Large intestine (tissue), 3 donors: ENCODE results near the gene HOMER2. TPM values are rescaled to one million over a fixed set of nuclear protein-coding genes. Genes with fewer than 3 reads are reported as not detected.

Experiments
- DNase-seq, 2 donors: peaks; one replicate each; pipeline versions ENCODE4 v3.0.0 to v3.0.0-alpha.2; 2013
- H3K27ac ChIP-seq: one replicate; pipeline ENCODE4 v1.5.1; 2013; ENCODE audit warnings: low read length
- H3K27me3 ChIP-seq: 2 replicates; pipeline ENCODE4 v1.6.1; 2013; ENCODE audit warnings: low read length; ENCODE audit not compliant: control insufficient read depth, insufficient read depth
- H3K36me3 ChIP-seq: 2 replicates; pipeline ENCODE4 v1.6.1; 2013; ENCODE audit warnings: low read length; ENCODE audit not compliant: control insufficient read depth, insufficient read depth
- H3K4me1 ChIP-seq: one replicate; pipeline ENCODE4 v1.6.1; 2013; ENCODE audit warnings: low read length; ENCODE audit not compliant: control insufficient read depth, insufficient read depth
- H3K4me3 ChIP-seq: one replicate; pipeline ENCODE4 v1.5.1; 2013; ENCODE audit warnings: low read length
- H3K9me3 ChIP-seq: one replicate; pipeline ENCODE4 v1.6.1; 2013; ENCODE audit warnings: mild to moderate bottlenecking, low read depth, low read length, moderate library complexity; ENCODE audit not compliant: control insufficient read depth
- WGBS: methylation state at CpG from one replicate; pipeline ENCODE4 v1.1.5; 2013; ENCODE audit warnings: low lambda C conversion rate; ENCODE audit not compliant: insufficient coverage; 5-methylcytosine and 5-hydroxymethylcytosine counted together
- polyA plus RNA-seq: library from polyadenylated mRNA; unstranded; fragments of 120-200 nt; gene quantifications from one replicate; pipeline ENCODE4 v1.2.1, GENCODE V29; 2013

The HOMER2 gene
- polyA plus RNA-seq, 1 donor = 7.1 TPM

GRCh38 chr15:82805994-82806406 is 146.5 kb downstream of the HOMER2 start, which contains the start of gene FSD2:
Gene FSD2 (minus strand): TSS chr15:82806069. CDS start chr15:82787390, 18,679 bp downstream.
- Histone ChIP-seq H3K27me3 (no peaks in the 10 kb centered on the region), H3K36me3 (no peaks in the 10 kb centered on the region), H3K4me1 (no peaks in the 10 kb centered on the region), H3K4me3 (no peak within 1 kb of the TSS), H3K9me3 (no peaks in the 10 kb centered on the region), H3K27ac (no peak within 1 kb of the TSS)
- WGBS = no CpG with 5 or more reads among the region's 2 CpGs
- no peak for DNase-seq

- H3K4me3 ChIP-seq = no peak overlapping the region
- no peaks in the 10 kb centered on the region for H3K27me3 ChIP-seq
- H3K9me3 ChIP-seq = no peaks in the 10 kb centered on the region
- DNase-seq = peak in 1 of 2 donors; percentile 17
- no peak overlapping the region for H3K27ac ChIP-seq
- WGBS = no CpG with 5 or more reads among the region's 1 CpG
- no peaks in the 10 kb centered on the region for H3K4me1 ChIP-seq
- no peaks in the 10 kb centered on the region for H3K36me3 ChIP-seq
Observed at GRCh38 chr15:82804575-82804949, 148.0 kb downstream of the HOMER2 start.

DNA sequence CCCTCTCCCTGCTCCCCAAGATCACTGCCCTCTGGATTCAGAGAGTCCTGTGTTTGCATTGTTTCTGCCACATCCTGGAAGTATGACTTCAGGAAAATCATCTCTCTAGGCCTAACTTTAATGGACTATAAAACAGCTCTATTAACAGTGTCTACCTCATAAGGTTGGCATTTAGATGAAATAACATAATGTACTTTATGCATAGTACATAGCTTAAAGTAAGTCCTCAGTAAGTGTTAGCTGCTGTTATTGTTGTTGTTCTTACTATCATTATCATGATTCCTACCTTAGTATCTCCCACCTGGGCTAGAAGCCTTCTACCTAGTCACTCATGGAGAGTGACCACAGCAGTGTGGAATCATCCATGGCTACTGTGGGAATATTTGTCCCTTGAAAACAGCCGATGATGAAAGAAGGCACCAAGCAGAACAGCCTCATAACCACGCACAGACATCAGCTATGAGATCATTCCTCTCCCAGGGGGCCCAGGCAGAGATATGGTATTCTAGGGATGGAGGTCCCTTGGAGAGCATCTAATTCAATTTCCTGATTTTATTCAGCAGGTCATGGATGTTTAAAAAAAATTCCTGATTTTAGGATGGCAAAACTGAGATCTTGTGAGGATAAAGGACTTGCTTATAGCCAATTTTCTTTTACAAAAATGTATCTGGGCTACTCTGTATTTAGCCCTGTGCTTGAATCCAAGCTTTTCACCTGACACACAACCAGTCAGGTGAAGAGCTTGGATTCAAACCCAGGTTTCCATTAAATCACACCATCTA is 148.5 kb downstream of the HOMER2 start:
- no peak for DNase-seq
- Histone ChIP-seq H3K4me1 (no peaks in the 10 kb centered on the region), H3K36me3 (no peaks in the 10 kb centered on the region), H3K27me3 (peaks cover 5% of the 10 kb centered on the region), H3K27ac (no peak overlapping the region), H3K9me3 (no peaks in the 10 kb centered on the region), H3K4me3 (no peak overlapping the region)
- WGBS = no CpG with 5 or more reads among the region's 2 CpGs

DNA sequence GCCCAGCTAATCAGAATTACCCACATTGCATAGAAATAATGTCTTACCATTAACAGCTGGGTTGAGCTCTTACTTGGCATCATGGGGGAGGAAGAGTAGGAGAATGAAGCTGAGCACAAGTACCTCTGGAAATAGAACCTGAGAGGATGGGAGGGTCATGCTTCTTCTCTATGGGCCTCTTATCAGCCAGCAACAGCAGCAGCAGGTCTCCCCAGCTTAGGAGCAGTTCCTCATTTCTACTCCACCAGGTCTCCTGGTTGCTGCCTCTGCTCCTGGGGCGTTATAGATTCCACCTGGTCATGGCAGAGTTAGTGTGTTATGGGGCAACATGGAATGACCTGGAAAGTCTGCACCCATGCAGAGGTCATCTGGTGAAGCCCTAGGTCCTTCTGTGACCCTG is 150.0 kb downstream of the HOMER2 start:
- DNase-seq = no peak
- Histone ChIP-seq H3K36me3 (no peaks in the 10 kb centered on the region), H3K9me3 (no peaks in the 10 kb centered on the region), H3K4me3 (no peak overlapping the region), H3K4me1 (no peaks in the 10 kb centered on the region), H3K27me3 (peaks cover 5% of the 10 kb centered on the region), H3K27ac (no peak overlapping the region)
- no CpG with 5 or more reads among the region's 1 CpG for WGBS

DNA sequence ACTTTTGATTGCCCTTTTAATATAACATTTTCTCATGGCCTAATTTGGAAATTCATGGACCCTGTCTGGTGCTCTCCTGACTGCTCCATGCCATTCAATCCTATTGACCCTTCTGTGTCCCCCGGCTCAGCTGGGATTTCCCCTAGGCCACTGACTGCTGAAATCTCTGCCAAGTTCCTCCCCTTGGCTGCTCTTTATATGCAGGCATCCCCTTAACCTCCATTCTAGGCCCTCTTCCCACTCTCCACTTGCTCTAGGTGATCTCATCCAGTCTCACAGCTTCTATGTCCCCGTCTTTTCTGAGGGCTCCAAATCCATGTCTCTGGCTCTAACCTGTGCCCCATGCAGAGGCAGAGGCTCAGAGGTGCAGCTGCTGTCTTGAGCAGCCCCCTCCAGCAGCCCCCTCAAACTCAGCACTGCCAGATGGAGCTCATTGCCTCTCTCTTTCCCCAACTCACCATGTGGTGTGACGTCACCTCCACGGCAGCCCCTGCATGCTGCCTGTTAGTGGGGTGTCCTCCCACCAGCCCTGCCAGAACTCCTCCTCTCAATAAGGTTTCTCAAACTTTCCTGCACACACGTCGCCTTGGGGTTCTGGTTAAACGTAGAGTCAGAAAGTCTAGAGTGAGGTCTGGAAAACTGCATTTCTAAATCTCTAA is 153.2 kb downstream of the HOMER2 start:
- Histone ChIP-seq H3K27me3 (peaks cover 5% of the 10 kb centered on the region), H3K36me3 (no peaks in the 10 kb centered on the region), H3K4me3 (no peak overlapping the region), H3K4me1 (no peaks in the 10 kb centered on the region), H3K27ac (no peak overlapping the region), H3K9me3 (no peaks in the 10 kb centered on the region)
- no CpG with 5 or more reads among the region's 7 CpGs for WGBS
- no peak for DNase-seq

Other genes with a start within 250 kb of the HOMER2 start
- 10.2 TPM for gene AP3B2, start 242.8 kb downstream of the HOMER2 start, polyA plus RNA-seq
- 0.07 TPM for gene FSD2, start 146.7 kb downstream of the HOMER2 start, polyA plus RNA-seq
- 12.8 TPM for gene WHAMM, start 143.1 kb downstream of the HOMER2 start, polyA plus RNA-seq
- 30.1 TPM for gene RAMAC, start 33.5 kb upstream of the HOMER2 start, polyA plus RNA-seq
- gene C15orf40, start 58.9 kb upstream of the HOMER2 start, polyA plus RNA-seq = 29.1 TPM
- 68.4 TPM for gene BTBD1, start 114.5 kb upstream of the HOMER2 start, polyA plus RNA-seq
- gene TM6SF1, start 154.9 kb upstream of the HOMER2 start, polyA plus RNA-seq = 1.4 TPM